Cardiac muscle cell (in vitro differentiated cells and primary cell): ENCODE measurements around the gene SSR3. TPM values are rescaled to one million over a fixed set of nuclear protein-coding genes. Genes with fewer than 3 reads are reported as not detected.

Experiments used
- DNase-seq, 2 donors: peaks; one replicate each; pipeline versions ENCODE4 v3.0.0 to v3.0.0-alpha.2; 2010 to 2017; ENCODE audit warnings: low read depth in 1 of 2, low spot score in 1 of 2
- H3K27ac ChIP-seq: fragments of 200-600 bp; sonication (generic); 2 replicates; pipeline ENCODE4 v1.5.1; 2016
- H3K27me3 ChIP-seq: fragments of 200-600 bp; sonication (generic); 2 replicates; pipeline ENCODE4 v1.6.0; 2016; ENCODE audit warnings: control low read depth
- H3K36me3 ChIP-seq: fragments of 200-600 bp; sonication (generic); 2 replicates; pipeline ENCODE4 v1.5.1; 2016; ENCODE audit warnings: control low read depth
- H3K4me1 ChIP-seq: fragments of 200-600 bp; sonication (generic); 2 replicates; pipeline ENCODE4 v1.8.1; 2017; ENCODE audit warnings: low read depth, mild to moderate bottlenecking, mixed run types
- H3K4me3 ChIP-seq: fragments of 200-600 bp; sonication (generic); 2 replicates; pipeline ENCODE4 v1.5.1; 2016; ENCODE audit warnings: mild to moderate bottlenecking
- H3K9me3 ChIP-seq: fragments of 200-600 bp; sonication (generic); 2 replicates; pipeline ENCODE4 v1.5.1; 2017; ENCODE audit warnings: low read depth, mild to moderate bottlenecking, control low read depth
- CTCF ChIP-seq: IDR thresholded peaks from 2 replicates; pipeline ENCODE4 v1.5.1; 2012; ENCODE audit warnings: low read depth, mild to moderate bottlenecking, low read length
- polyA plus RNA-seq: library from polyadenylated mRNA; unstranded; fragments of >200 nt; fragmentation: Nextera tagmentation; extraction: Ambion mirVana; gene quantifications from 2 replicates; pipeline ENCODE4 v1.2.1, GENCODE V29; 2016
- total RNA-seq: library from RNA; depleted of rRNA; stranded (reverse); fragments of >200 nt; gene quantifications from 2 replicates; pipeline ENCODE4 v1.2.3, GENCODE V29; 2016

The SSR3 gene
- total and polyA plus RNA-seq, 2 experiments from 2014 or later, result 143 to 202 TPM

DNA sequence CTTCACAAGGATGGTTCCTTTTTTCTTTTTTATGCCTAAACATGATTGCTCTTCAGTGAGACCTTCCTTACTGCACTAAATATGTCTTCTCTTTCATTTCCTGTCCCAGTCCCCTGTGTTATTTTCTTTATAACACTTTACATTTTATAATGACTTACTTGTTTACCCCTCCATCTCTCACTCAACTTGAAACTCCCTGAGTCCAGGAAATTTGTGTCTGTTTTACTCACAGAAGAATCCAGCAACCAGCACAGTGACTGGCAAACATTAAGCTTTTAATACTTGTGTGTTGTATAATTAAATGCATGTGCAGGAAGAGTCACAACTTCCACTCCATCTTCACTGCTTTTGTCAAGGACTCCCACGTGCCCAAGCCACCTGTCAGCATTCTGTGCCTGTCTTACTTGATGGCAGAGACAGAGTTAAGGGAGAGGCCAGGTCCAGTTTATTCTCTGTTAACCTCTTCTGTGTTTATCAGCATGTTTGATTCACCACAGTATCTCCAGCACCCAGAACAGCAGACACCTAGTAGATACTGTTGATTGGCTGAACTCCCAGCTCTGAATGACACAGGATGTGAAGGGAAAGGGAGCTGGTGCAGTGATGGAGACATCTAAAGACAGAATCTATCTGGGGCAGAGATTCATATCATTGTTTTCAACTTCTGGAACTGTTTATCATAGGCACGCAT, 42.8 kb downstream of the SSR3 start:
- Histone ChIP-seq H3K27me3 (no peaks in the 10 kb centered on the region), H3K4me1 (no peaks in the 10 kb centered on the region), H3K4me3 (no peak overlapping the region), H3K27ac (no peak overlapping the region), H3K36me3 (no peaks in the 10 kb centered on the region), H3K9me3 (no peaks in the 10 kb centered on the region)
- no peak for TF ChIP-seq CTCF
- no peak for DNase-seq

GRCh38 chr3:156509189-156510174, 45.4 kb downstream of the SSR3 start:
- no peak overlapping the region for H3K4me3 ChIP-seq
- no peaks in the 10 kb centered on the region for H3K27me3 ChIP-seq
- TF ChIP-seq CTCF, result peak; percentile 41
- no peaks in the 10 kb centered on the region for H3K4me1 ChIP-seq
- no peaks in the 10 kb centered on the region for H3K9me3 ChIP-seq
- H3K27ac ChIP-seq, result no peak overlapping the region
- DNase-seq, result peak; percentile 73 to 76
- H3K36me3 ChIP-seq, result no peaks in the 10 kb centered on the region

DNA sequence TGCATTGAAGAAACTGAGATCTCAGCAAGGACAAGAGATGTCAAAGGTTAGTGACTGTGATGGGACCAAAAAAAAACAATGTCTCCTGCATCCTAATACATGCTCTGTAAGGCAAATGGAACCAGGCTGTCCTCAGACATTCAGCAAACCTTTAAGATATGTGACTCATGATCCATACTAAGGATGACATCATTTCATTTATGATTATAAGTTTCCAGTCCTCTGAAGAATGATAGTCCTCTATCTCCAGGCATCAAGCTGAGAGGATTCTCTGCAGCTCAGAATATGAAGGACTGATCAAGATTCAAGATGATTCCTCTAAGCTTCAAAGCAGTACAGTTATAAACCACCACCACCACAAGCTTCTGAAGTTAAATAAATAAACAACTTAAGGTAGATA, 47.6 kb downstream of the SSR3 start:
- no peak for DNase-seq
- Histone ChIP-seq H3K4me3 (no peak overlapping the region), H3K27me3 (no peaks in the 10 kb centered on the region), H3K4me1 (no peaks in the 10 kb centered on the region), H3K36me3 (no peaks in the 10 kb centered on the region), H3K27ac (no peak overlapping the region), H3K9me3 (no peaks in the 10 kb centered on the region)
- TF ChIP-seq CTCF, result no peak

- Histone ChIP-seq H3K9me3 (no peaks in the 10 kb centered on the region), H3K27me3 (no peaks in the 10 kb centered on the region), H3K36me3 (no peaks in the 10 kb centered on the region), H3K4me3 (no peak overlapping the region), H3K4me1 (no peaks in the 10 kb centered on the region), H3K27ac (no peak overlapping the region)
- no peak for TF ChIP-seq CTCF
- no peak for DNase-seq
Measured at GRCh38 chr3:156498307-156498706, 56.6 kb downstream of the SSR3 start.

DNA sequence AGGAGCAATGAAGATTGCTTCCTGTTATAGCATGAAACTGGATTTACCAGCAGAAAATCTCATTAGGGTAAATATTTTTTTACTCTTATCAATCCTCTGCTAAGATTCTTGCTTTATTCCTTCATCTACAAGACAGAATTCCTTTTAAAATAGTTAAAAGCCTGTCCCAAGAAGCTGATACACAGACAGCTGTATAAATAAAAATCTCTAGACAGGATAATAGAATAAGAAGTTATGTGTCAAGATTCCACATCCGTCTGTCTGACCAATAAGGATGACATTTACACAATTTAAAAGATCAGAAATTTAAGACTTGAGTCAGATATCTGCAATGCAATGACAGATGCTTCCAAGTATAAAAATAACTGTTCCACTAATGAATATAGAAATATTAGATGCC, 57.6 kb downstream of the SSR3 start:
- Histone ChIP-seq H3K4me1 (no peaks in the 10 kb centered on the region), H3K36me3 (no peaks in the 10 kb centered on the region), H3K4me3 (no peak overlapping the region), H3K27ac (no peak overlapping the region), H3K9me3 (no peaks in the 10 kb centered on the region), H3K27me3 (no peaks in the 10 kb centered on the region)
- TF ChIP-seq CTCF, result no peak
- no peak for DNase-seq
